Gastrocnemius medialis (tissue), 4 donors: Measurements from ENCODE around the gene ENDOV. TPM values are rescaled to one million over a fixed set of nuclear protein-coding genes. Genes with fewer than 3 reads are reported as not detected.

Experiments used
- ATAC-seq, 2 donors: fragments of 150-250 bp; one replicate each; pipeline ENCODE4 v1.9.1; 2016
- DNase-seq, 2 donors: peaks; one replicate each; pipeline ENCODE4 v3.0.0-alpha.2; 2019
- H3K27ac ChIP-seq, 4 donors: fragments of 200-600 bp; sonication (generic); 1 replicate in 1 of 4; 2 replicates in 3 of 4; pipeline ENCODE4 v1.5.1; 2016 to 2018; ENCODE audit warnings: mild to moderate bottlenecking in 2 of 4, moderate library complexity in 1 of 4
- H3K27me3 ChIP-seq, 3 donors: fragments of 200-600 bp; sonication (generic) in 2 of 3; 1 replicate in 1 of 3; 2 replicates in 2 of 3; pipeline versions ENCODE4 v1.5.1 to v1.6.0; 2016 to 2019; ENCODE audit warnings: mild to moderate bottlenecking in 1 of 3, moderate library complexity in 1 of 3
- H3K36me3 ChIP-seq, 2 donors: fragments of 200-600 bp; sonication (generic) in 1 of 2; one replicate each; pipeline ENCODE4 v1.5.1; 2017 to 2018
- H3K4me1 ChIP-seq, 2 donors: fragments of 200-600 bp; sonication (generic) in 1 of 2; one replicate each; pipeline ENCODE4 v1.5.1; 2016 to 2017; ENCODE audit warnings: mild to moderate bottlenecking in 2 of 2
- H3K4me3 ChIP-seq, 4 donors: fragments of 200-600 bp; sonication (generic) in 3 of 4; 1 replicate in 1 of 4; 2 replicates in 3 of 4; pipeline ENCODE4 v1.5.1; 2016 to 2019; ENCODE audit warnings: mild to moderate bottlenecking in 2 of 4
- H3K9me3 ChIP-seq, 3 donors: fragments of 200-600 bp; sonication (generic) in 2 of 3; 1 replicate in 1 of 3; 2 replicates in 2 of 3; pipeline ENCODE4 v1.5.1; 2016 to 2019
- POLR2A ChIP-seq, 2 donors: fragments of 450-650 bp; IDR thresholded peaks; one replicate each; pipeline ENCODE4 v1.6.1; 2017; ENCODE audit warnings: antibody characterized with exemption in 2 of 2, mild to moderate bottlenecking in 2 of 2, moderate library complexity in 2 of 2
- in situ Hi-C, 4 donors: fragments of 200-750 bp; cut with MboI; loops; one replicate each; pipeline versions ENCODE4 v1.15.0 to v1.8.0; 2017; ENCODE audit warnings: low sequenced_read_pairs in 4 of 4
- intact Hi-C: fragments of 100-400 bp; cut with DNase I; formaldehyde crosslinking; loops from one replicate; pipeline ENCODE4 v1.15.1; 2023; ENCODE audit warnings: low total_unique reads
- total RNA-seq, 4 donors: library from RNA; depleted of rRNA; stranded (reverse); fragments of >200 nt; gene quantifications; one replicate each; pipeline versions ENCODE4 v1.1.0 to v1.2.3, GENCODE V29; 2016
- TF ChIP-seq, protein P1 (sequence below), 5 experiments: fragments of 450-650 bp in 3 of 5; fragments of 200-600 bp in 2 of 5; sonication (generic) in 2 of 5; IDR thresholded peaks in 4 of 5; conservative IDR thresholded peaks in 1 of 5; 1 replicate in 4 of 5; 2 replicates in 1 of 5; pipeline ENCODE4 v1.5.1; 2016 to 2019; ENCODE audit warnings: antibody characterized with exemption in 5 of 5, mild to moderate bottlenecking in 3 of 5, moderate library complexity in 3 of 5

ENDOV gene
- total RNA-seq, 4 donors from 2014 or later, result 9.1 to 24.1 (median 18.0) TPM

DNA sequence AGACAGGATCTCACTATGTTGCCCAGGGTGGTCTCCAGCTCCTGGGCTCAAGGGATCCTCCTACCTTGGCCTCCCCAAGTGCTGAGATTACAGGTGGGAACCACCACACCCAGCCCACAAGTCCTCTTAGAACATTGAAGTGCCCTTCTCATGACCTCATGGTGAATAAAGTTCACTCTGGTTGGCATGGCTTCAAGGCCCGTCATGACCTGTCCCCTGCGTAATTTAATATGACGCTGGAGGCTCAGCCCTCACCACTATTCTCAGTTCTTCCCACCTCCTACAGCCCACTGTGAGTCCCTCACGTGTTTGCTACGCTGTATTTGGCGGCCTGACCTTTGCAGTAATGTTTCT lies 1.9 kb downstream of the ENDOV start:
- Histone ChIP-seq H3K27ac (peak overlapping the region in 3 of 4 donors; percentile 19 to 92 (median 69)), H3K4me1 (peaks cover 29 to 32% of the 10 kb centered on the region in 2 donors), H3K36me3 (peaks cover 0 to 15% of the 10 kb centered on the region in 2 donors), H3K9me3 (no peaks in the 10 kb centered on the region), H3K27me3 (no peaks in the 10 kb centered on the region), H3K4me3 (no peak overlapping the region)
- intact Hi-C loops, result no loop called here
- TF ChIP-seq POLR2A (IDR thresholded peaks at IDR 0.05), result no peak
- TF ChIP-seq, protein P1, sequence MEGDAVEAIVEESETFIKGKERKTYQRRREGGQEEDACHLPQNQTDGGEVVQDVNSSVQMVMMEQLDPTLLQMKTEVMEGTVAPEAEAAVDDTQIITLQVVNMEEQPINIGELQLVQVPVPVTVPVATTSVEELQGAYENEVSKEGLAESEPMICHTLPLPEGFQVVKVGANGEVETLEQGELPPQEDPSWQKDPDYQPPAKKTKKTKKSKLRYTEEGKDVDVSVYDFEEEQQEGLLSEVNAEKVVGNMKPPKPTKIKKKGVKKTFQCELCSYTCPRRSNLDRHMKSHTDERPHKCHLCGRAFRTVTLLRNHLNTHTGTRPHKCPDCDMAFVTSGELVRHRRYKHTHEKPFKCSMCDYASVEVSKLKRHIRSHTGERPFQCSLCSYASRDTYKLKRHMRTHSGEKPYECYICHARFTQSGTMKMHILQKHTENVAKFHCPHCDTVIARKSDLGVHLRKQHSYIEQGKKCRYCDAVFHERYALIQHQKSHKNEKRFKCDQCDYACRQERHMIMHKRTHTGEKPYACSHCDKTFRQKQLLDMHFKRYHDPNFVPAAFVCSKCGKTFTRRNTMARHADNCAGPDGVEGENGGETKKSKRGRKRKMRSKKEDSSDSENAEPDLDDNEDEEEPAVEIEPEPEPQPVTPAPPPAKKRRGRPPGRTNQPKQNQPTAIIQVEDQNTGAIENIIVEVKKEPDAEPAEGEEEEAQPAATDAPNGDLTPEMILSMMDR (IDR thresholded peaks at IDR 0.05 in 4 of 5, conservative IDR thresholded peaks at IDR 0.05 in 1 of 5), result no peak
- DNase-seq, result no peak
- in situ Hi-C loops, result no loop called here
- ATAC-seq, result no peak

- no peak for ATAC-seq
- intact Hi-C loops (no loop called here), in situ Hi-C loops (no loop called here)
- peaks cover 32 to 38% of the 10 kb centered on the region in 2 donors for H3K4me1 ChIP-seq
- H3K36me3 ChIP-seq, result peaks cover 0 to 15% of the 10 kb centered on the region in 2 donors
- no peak for DNase-seq
- H3K27me3 ChIP-seq, result no peaks in the 10 kb centered on the region
- peak overlapping the region in 1 of 4 donors; percentile 69 for H3K27ac ChIP-seq
- H3K9me3 ChIP-seq, result no peaks in the 10 kb centered on the region
- no peak overlapping the region for H3K4me3 ChIP-seq
- TF ChIP-seq, protein P1 (IDR thresholded peaks at IDR 0.05 in 4 of 5, conservative IDR thresholded peaks at IDR 0.05 in 1 of 5), result no peak
- no peak for TF ChIP-seq POLR2A (IDR thresholded peaks at IDR 0.05)
These were observed 3.6 kb downstream of the ENDOV start for GRCh38 chr17:80418589-80418988.

- no peak overlapping the region for H3K27ac ChIP-seq
- DNase-seq (no peak), ATAC-seq (no peak)
- no peaks in the 10 kb centered on the region for H3K27me3 ChIP-seq
- TF ChIP-seq, protein P1 (IDR thresholded peaks at IDR 0.05 in 4 of 5, conservative IDR thresholded peaks at IDR 0.05 in 1 of 5), result no peak
- no peak for TF ChIP-seq POLR2A (IDR thresholded peaks at IDR 0.05)
- peaks cover 0 to 15% of the 10 kb centered on the region in 2 donors for H3K36me3 ChIP-seq
- intact Hi-C loops (no loop called here), in situ Hi-C loops (no loop called here)
- H3K4me3 ChIP-seq, result no peak overlapping the region
- no peaks in the 10 kb centered on the region for H3K9me3 ChIP-seq
- H3K4me1 ChIP-seq, result peaks cover 29 to 37% of the 10 kb centered on the region in 2 donors
These were observed 4.3 kb downstream of the ENDOV start for GRCh38 chr17:80419255-80419654.

- in situ Hi-C loops, result loop anchor here in 3 of 4 donors (10.0 kb wide), 2 partner anchors 153 to 563 kb away; no protein-coding TSS in a partner anchor
- H3K27ac ChIP-seq, result peak overlapping the region in 2 of 4 donors; percentile 57 to 83
- no peaks in the 10 kb centered on the region for H3K9me3 ChIP-seq
- peaks cover 19 to 22% of the 10 kb centered on the region in 2 donors for H3K4me1 ChIP-seq
- H3K36me3 ChIP-seq, result peaks cover 0 to 15% of the 10 kb centered on the region in 2 donors
- H3K4me3 ChIP-seq, result no peak overlapping the region
- ATAC-seq (no peak), DNase-seq (no peak)
- intact Hi-C loops, result loop anchor here (10.0 kb wide), 1 partner anchor 473 kb away; no protein-coding TSS in a partner anchor
- no peaks in the 10 kb centered on the region for H3K27me3 ChIP-seq
- TF ChIP-seq, protein P1 (IDR thresholded peaks at IDR 0.05 in 4 of 5, conservative IDR thresholded peaks at IDR 0.05 in 1 of 5), result no peak
- TF ChIP-seq POLR2A (IDR thresholded peaks at IDR 0.05), result no peak
These were observed 6.6 kb downstream of the ENDOV start for GRCh38 chr17:80421381-80422090.
